K562 (cell line): ENCODE results near the gene ADAMTS2. TPM values are rescaled to one million over a fixed set of nuclear protein-coding genes. Genes with fewer than 3 reads are reported as not detected.

Experiments used
- ATAC-seq: fragments of 200-7000 bp; cut with Tn5 transposase; 3 replicates; pipeline ENCODE4 v1.9.1; 2020; ENCODE audit warnings: moderate library complexity
- BruUV-seq: library from RNA; stranded (reverse); fragments of 400-500 nt; replicated peaks from 2 replicates; lab custom pipeline; 2021; lab: Mats Ljungman, UMichigan
- CTCF ChIA-PET: fragments of 300-600 bp; formaldehyde crosslinking; extraction: SDS; loops from one replicate; lab custom pipeline; 2021; ENCODE audit warnings: low intra/inter-chr PET ratio; lab: Yijun Ruan, JAX
- POLR2A ChIA-PET: fragments of 300-600, 350-650 bp; sonication (Branson Sonifier 250); formaldehyde crosslinking; extraction: SDS; loops from one replicate; lab custom pipeline; 2021; ENCODE audit warnings: antibody characterized with exemption, inconsistent platforms; lab: Yijun Ruan, JAX
- DNase-seq, 4 experiments: peaks; one replicate each; pipeline versions ENCODE4 v3.0.0 to v3.0.0-alpha.2; 2011 to 2018; ENCODE audit warnings: low spot score in 3 of 4, mixed read lengths in 3 of 4; ENCODE audit errors: extremely low read depth in 1 of 4
- FAIRE-seq: peaks from 2 replicates; lab custom pipeline; 2011; peaks lifted over from hg19 to GRCh38; lab: Jason Lieb, UNC
- H2AFZ ChIP-seq: 2 replicates; pipeline ENCODE4 v1.6.0; 2011; ENCODE audit warnings: low read depth, low read length, control low read depth, inconsistent platforms
- H3K27ac ChIP-seq: fragments of 200-600 bp; 3 replicates; pipeline ENCODE4 v1.8.0; 2011; ENCODE audit warnings: low read depth, mild to moderate bottlenecking, control low read depth, inconsistent platforms, low read length, moderate library complexity, mixed read lengths; ENCODE audit errors: extremely low read depth
- H3K27me3 ChIP-seq, 2 experiments: fragments of 300-600 bp in 1 of 2; 2 replicates in 1 of 2; 3 replicates in 1 of 2; pipeline versions ENCODE4 v1.6.0 to v1.8.0; 2011; ENCODE audit warnings: inconsistent platforms in 2 of 2, low read length in 2 of 2, mild to moderate bottlenecking in 1 of 2, mixed read lengths in 1 of 2, moderate library complexity in 1 of 2; ENCODE audit not compliant: control insufficient read depth in 2 of 2, insufficient read depth in 2 of 2
- H3K36me3 ChIP-seq: fragments of 300-600 bp; 3 replicates; pipeline ENCODE4 v1.8.0; 2011; ENCODE audit warnings: mild to moderate bottlenecking, low read length, inconsistent platforms; ENCODE audit not compliant: control insufficient read depth, insufficient read depth
- H3K4me1 ChIP-seq, 2 experiments: fragments of 200-600 bp in 1 of 2; replicated peaks in 1 of 2; 2 replicates in 1 of 2; 3 replicates in 1 of 2; pipeline versions ENCODE4 v1.5.1 to v1.8.0; 2011; ENCODE audit warnings: inconsistent platforms in 2 of 2, low read length in 2 of 2, mild to moderate bottlenecking in 1 of 2, mixed read lengths in 1 of 2, moderate library complexity in 1 of 2; ENCODE audit not compliant: control insufficient read depth in 2 of 2, insufficient read depth in 2 of 2
- H3K4me2 ChIP-seq: 2 replicates; pipeline ENCODE4 v1.6.1; 2011; ENCODE audit warnings: low read length, control low read depth, inconsistent platforms, mixed read lengths; ENCODE audit not compliant: insufficient read depth
- H3K4me3 ChIP-seq: fragments of 200-600 bp; sonication (generic), shearing (Covaris generic); 2 replicates; pipeline ENCODE4 v1.5.1; 2016; ENCODE audit warnings: control low read depth, inconsistent platforms
- H3K79me2 ChIP-seq: fragments of 200-600 bp; 3 replicates; pipeline ENCODE4 v1.8.0; 2011; ENCODE audit warnings: low read length, inconsistent platforms; ENCODE audit not compliant: control insufficient read depth, insufficient read depth
- H3K9ac ChIP-seq, 2 experiments: 2 replicates each; pipeline versions ENCODE4 v1.6.0 to v1.6.1; 2011; ENCODE audit warnings: low read depth in 2 of 2, low read length in 2 of 2, control low read depth in 1 of 2, inconsistent platforms in 1 of 2, mild to moderate bottlenecking in 1 of 2, mixed read lengths in 1 of 2; ENCODE audit not compliant: insufficient read depth in 1 of 2
- H3K9me1 ChIP-seq: one replicate; pipeline ENCODE4 v1.6.0; 2011; ENCODE audit warnings: inconsistent platforms, mild to moderate bottlenecking, low read length, moderate library complexity; ENCODE audit not compliant: control insufficient read depth, insufficient read depth
- H3K9me3 ChIP-seq: replicated peaks from 2 replicates; pipeline ENCODE4 v1.5.1; 2011; ENCODE audit warnings: low read depth, low read length, inconsistent platforms; ENCODE audit not compliant: control insufficient read depth, insufficient read depth
- H4K20me1 ChIP-seq: replicated peaks from 2 replicates; pipeline ENCODE4 v1.6.1; 2011; ENCODE audit warnings: low read length, inconsistent platforms, mixed read lengths; ENCODE audit not compliant: control insufficient read depth, insufficient read depth
- EGR1 ChIP-seq: fragments of 450-650 bp; conservative IDR thresholded peaks from 2 replicates; pipeline ENCODE4 v1.6.1; 2017; ENCODE audit warnings: mild to moderate bottlenecking
- KAT2B ChIP-seq: IDR thresholded peaks from one replicate; pipeline ENCODE4 v1.6.1; 2012; ENCODE audit warnings: low read depth, mild to moderate bottlenecking, control low read depth, inconsistent platforms, low read length, moderate library complexity
- MCM7 ChIP-seq, 2 experiments: fragments of 450-650 bp; IDR thresholded peaks; 2 replicates each; pipeline ENCODE4 v1.6.1; 2016 to 2018
- MED1 ChIP-seq: sonication (generic); formaldehyde crosslinking; IDR thresholded peaks from 2 replicates; pipeline ENCODE4 v1.8.1; 2023; ENCODE audit warnings: missing genetic modification reagents, borderline replicate concordance
- NFIC ChIP-seq: fragments of 450-650 bp; IDR thresholded peaks from 2 replicates; pipeline ENCODE4 v1.6.1; 2017; ENCODE audit warnings: mild to moderate bottlenecking, inconsistent platforms
- PKNOX1 ChIP-seq: fragments of 450-650 bp; IDR thresholded peaks from 2 replicates; pipeline ENCODE4 v1.6.1; 2016
- RB1 ChIP-seq: fragments of 450-650 bp; IDR thresholded peaks from 2 replicates; pipeline ENCODE4 v1.6.1; 2017; ENCODE audit warnings: low read depth, mild to moderate bottlenecking
- SNRNP70 ChIP-seq: fragments of 200-400 bp; formaldehyde crosslinking; optimal IDR thresholded peaks from 2 replicates; pipeline ENCODE3; 2017; ENCODE audit warnings: low read depth, low read length
- XRCC5 ChIP-seq: fragments of 200-400 bp; formaldehyde crosslinking; IDR thresholded peaks from 2 replicates; pipeline ENCODE4 v1.6.1; 2017; ENCODE audit warnings: low read depth, mild to moderate bottlenecking, low read length
- ZFP1 ChIP-seq: fragments of 450-650 bp; formaldehyde crosslinking; IDR thresholded peaks from 2 replicates; pipeline ENCODE4 v1.4.0; 2020; ENCODE audit warnings: mild to moderate bottlenecking, mixed read lengths
- ZKSCAN8 ChIP-seq: fragments of 200-800 bp; sonication (Bioruptor generic); IDR thresholded peaks from 2 replicates; pipeline ENCODE4 v1.6.1; 2016; ENCODE audit warnings: missing genetic modification characterization, missing compliant biosample characterization
- ZNF589 ChIP-seq: fragments of 200-800 bp; sonication (Bioruptor generic); IDR thresholded peaks from 2 replicates; pipeline ENCODE4 v1.6.1; 2016; ENCODE audit warnings: low read depth, missing genetic modification characterization, missing compliant biosample characterization
- ZNF707 ChIP-seq: fragments of 250-450 bp; sonication (Bioruptor Pico); conservative IDR thresholded peaks from 2 replicates; pipeline ENCODE4 v1.8.0; 2022; ENCODE audit warnings: inconsistent platforms, mild to moderate bottlenecking, moderate library complexity
- ZNF778 ChIP-seq: fragments of 450-650 bp; formaldehyde crosslinking; IDR thresholded peaks from 2 replicates; pipeline ENCODE4 v1.4.0; 2020; ENCODE audit warnings: mild to moderate bottlenecking, moderate library complexity
- WGBS: fragments of 100-300 bp; shearing (Covaris generic); methylation state at CpG from one replicate; pipeline ENCODE4 v1.1.6; 2016; ENCODE audit warnings: low coverage, mixed read lengths; ENCODE audit not compliant: insufficient coverage; ENCODE audit errors: missing lambda C conversion rate; 5-methylcytosine and 5-hydroxymethylcytosine counted together
- in situ Hi-C: fragments of 300-500 bp; cut with MboI; formaldehyde crosslinking; loops from 4 replicates; pipeline ENCODE4 v1.15.0; 2018; ENCODE audit warnings: inconsistent platforms, mixed read lengths
- intact Hi-C: fragments of 100-400 bp; cut with micrococcal nuclease; formaldehyde crosslinking; loops from 2 replicates; pipeline ENCODE4 v1.14.2; 2022
- polyA plus RNA-seq, 8 experiments: library from polyadenylated mRNA; depleted of rRNA in 4 of 8; stranded (reverse) in 5 of 8; unstranded in 3 of 8; fragments of >200 nt; fragmentation: Nextera tagmentation in 2 of 8; fragmentation: Illumina TruSeq in 1 of 8; extraction: Ambion mirVana in 2 of 8; extraction: Trizol in 1 of 8; gene quantifications; 2 replicates each; pipeline versions ENCODE4 v1.2.1 to v1.2.3, GENCODE V29; 2011 to 2014; ENCODE audit warnings: inconsistent platforms in 1 of 8, missing spikeins in 1 of 8
- total RNA-seq, 7 experiments: library from RNA; depleted of rRNA in 6 of 7; stranded (reverse); fragments of >200 nt in 6 of 7; fragmentation: Illumina TruSeq in 2 of 7; extraction: Trizol in 2 of 7; gene quantifications; 2 replicates each; pipeline versions ENCODE4 v1.2.1 to v1.2.3, GENCODE V29; 2011 to 2021; ENCODE audit warnings: low replicate concordance in 1 of 7

ADAMTS2 gene
- total and polyA plus RNA-seq, 9 of the 15 experiments (the other 6 are each of a cell fraction or from before 2014, with no cell fraction given): not detected

GRCh38 chr5:179131886-179132585 is 213.2 kb downstream of the ADAMTS2 start:
- TF ChIP-seq ZKSCAN8 (CRISPR knock-in tag) (no peak), XRCC5 (no peak), NFIC (peak; percentile 32)
- in situ Hi-C loops: no loop called here

GRCh38 chr5:179131321-179131835 is 213.9 kb downstream of the ADAMTS2 start:
- ATAC-seq (no peak), FAIRE-seq (no peak), DNase-seq (no peak)
- H3K79me2 ChIP-seq: no peaks in the 10 kb centered on the region
- intact Hi-C loops (no loop called here), in situ Hi-C loops (no loop called here)
- CTCF ChIA-PET: no interaction called here
- H3K9me1 ChIP-seq: no peaks in the 10 kb centered on the region
- no peaks in the 10 kb centered on the region for H4K20me1 ChIP-seq
- no TSS peak for BruUV-seq
- no peaks in the 10 kb centered on the region for H3K9me3 ChIP-seq
- H3K9ac ChIP-seq: no peak overlapping the region
- no peak overlapping the region for H3K4me3 ChIP-seq
- TF ChIP-seq ZNF589 (CRISPR knock-in tag): no peak
- no peak for TF ChIP-seq RB1
- no peak for TF ChIP-seq SNRNP70
- no peak for TF ChIP-seq EGR1
- no peak for TF ChIP-seq KAT2B
- no peak for TF ChIP-seq ZNF707 (CRISPR knock-in tag)
- TF ChIP-seq ZNF778 (CRISPR knock-in tag): no peak
- TF ChIP-seq MCM7 (IDR thresholded peaks at IDR 0.05): no peak
- no peak for TF ChIP-seq MED1 (CRISPR knock-in tag)
- TF ChIP-seq ZFP1 (CRISPR knock-in tag): no peak
- TF ChIP-seq PKNOX1: no peak
- H3K27ac ChIP-seq: no peak overlapping the region
- peaks cover 0 to 49% of the 10 kb centered on the region in 2 experiments; a peak in 2 of 5 replicates for H3K27me3 ChIP-seq
- H3K36me3 ChIP-seq: no peaks in the 10 kb centered on the region
- POLR2A ChIA-PET: no interaction called here
- no peak overlapping the region for H2AFZ ChIP-seq
- WGBS: 1% methylated on average over 10 of the region's 10 CpGs
- H3K4me1 ChIP-seq: no peaks in the 10 kb centered on the region; a peak in 2 of 5 replicates
- H3K4me2 ChIP-seq: no peak overlapping the region

More at GRCh38 chr5:179131886-179132585, 213.2 kb downstream of the ADAMTS2 start:
- FAIRE-seq (no peak), ATAC-seq (no peak), DNase-seq (no peak)
- Histone ChIP-seq H3K9ac (no peak overlapping the region), H3K4me3 (no peak overlapping the region), H3K79me2 (no peaks in the 10 kb centered on the region), H3K27ac (no peak overlapping the region), H3K9me3 (no peaks in the 10 kb centered on the region), H3K4me2 (no peak overlapping the region), H4K20me1 (no peaks in the 10 kb centered on the region), H3K4me1 (no peaks in the 10 kb centered on the region; a peak in 1 of 5 replicates), H2AFZ (no peak overlapping the region), H3K9me1 (no peaks in the 10 kb centered on the region), H3K36me3 (no peaks in the 10 kb centered on the region), H3K27me3 (peaks cover 0 to 47% of the 10 kb centered on the region in 2 experiments; a peak in 2 of 5 replicates)
- BruUV-seq: no TSS peak
- intact Hi-C loops: no loop called here
- 7% methylated on average over 12 of the region's 15 CpGs for WGBS
- CTCF ChIA-PET: no interaction called here
- POLR2A ChIA-PET: no interaction called here
